ENCODE data around the gene PRPF38B.
A peak's percentile ranks its signal among the peaks of the same experiment; 100 is the strongest.

The PRPF38B gene

GRCh38 chr1:108718927-108719655 lies 27.0 kb downstream of the PRPF38B start:
- no peak for DNase-seq

GRCh38 chr1:108719656-108720435 lies 27.7 kb downstream of the PRPF38B start:
- no peak for DNase-seq

- no peak for DNase-seq
Measured at GRCh38 chr1:108722292-108722691, 30.2 kb downstream of the PRPF38B start.

- DNase-seq = no peak
Measured at GRCh38 chr1:108725906-108726305, 33.8 kb downstream of the PRPF38B start.

GRCh38 chr1:108728327-108728923 lies 36.3 kb downstream of the PRPF38B start:
- no peak for DNase-seq

- DNase-seq = no peak
Measured at GRCh38 chr1:108729481-108729880, 37.4 kb downstream of the PRPF38B start.

GRCh38 chr1:108732398-108732797 lies 40.3 kb downstream of the PRPF38B start:
- no peak for DNase-seq

GRCh38 chr1:108734171-108734865 lies 42.2 kb downstream of the PRPF38B start:
- no peak for DNase-seq

GRCh38 chr1:108742253-108742652 lies 50.1 kb downstream of the PRPF38B start:
- no peak for DNase-seq

GRCh38 chr1:108745980-108746381 lies 53.9 kb downstream of the PRPF38B start:
- no peak for DNase-seq

- peak; percentile 98 for DNase-seq
Measured at GRCh38 chr1:108746382-108747170, 54.5 kb downstream of the PRPF38B start, which contains the start of gene STXBP3. Gene STXBP3, plus strand, starts transcription at chr1:108746674. Its CDS starts 64 bp downstream, at chr1:108746738.

- DNase-seq = peak; percentile 58
Measured at GRCh38 chr1:108747171-108747850, 55.2 kb downstream of the PRPF38B start.

- no peak for DNase-seq
Measured at GRCh38 chr1:108747898-108748297, 55.8 kb downstream of the PRPF38B start.

GRCh38 chr1:108749081-108749480 lies 57.0 kb downstream of the PRPF38B start:
- no peak for DNase-seq

GRCh38 chr1:108750476-108751181 lies 58.5 kb downstream of the PRPF38B start:
- DNase-seq = no peak

Data from CD4-positive, alpha-beta T cell treated with Interferon gamma for 1 hour (primary cell).